Nephron (organoid): ENCODE measurements around the gene GLDN.
A peak's percentile ranks its signal among the peaks of the same experiment; 100 is the strongest.

Experiments
- H3K27ac Mint-ChIP-seq, 3 experiments: 2 replicates each; pipeline ENCODE4 v1.8.0; 2020; ENCODE audit warnings: mixed read lengths in 3 of 3, mild to moderate bottlenecking in 2 of 3, moderate library complexity in 1 of 3
- H3K27me3 Mint-ChIP-seq: 2 replicates; pipeline ENCODE4 v1.8.0; 2021; ENCODE audit warnings: low read depth, mild to moderate bottlenecking, moderate library complexity, mixed read lengths
- H3K36me3 Mint-ChIP-seq: 2 replicates; pipeline ENCODE4 v1.8.0; 2020; ENCODE audit warnings: low read depth, mixed read lengths
- H3K4me1 Mint-ChIP-seq: 2 replicates; pipeline ENCODE4 v1.8.0; 2020; ENCODE audit warnings: mixed read lengths
- H3K4me3 Mint-ChIP-seq, 3 experiments: 2 replicates each; pipeline ENCODE4 v1.8.0; 2020; ENCODE audit warnings: mild to moderate bottlenecking in 3 of 3, mixed read lengths in 3 of 3, moderate library complexity in 2 of 3
- H3K9me3 Mint-ChIP-seq: 2 replicates; pipeline ENCODE4 v1.8.0; 2020; ENCODE audit warnings: mixed read lengths
- CTCF ChIP-seq, 3 experiments: fragments of 200-600 bp; sonication (generic); IDR thresholded peaks; one replicate each; pipeline ENCODE4 v1.5.0; 2021; ENCODE audit warnings: antibody characterized with exemption in 3 of 3; ENCODE audit not compliant: unreplicated experiment in 3 of 3

GLDN gene

GRCh38 chr15:51386960-51387698 is 45.7 kb downstream of the GLDN start:
- Mint-ChIP-seq H3K36me3 (no peaks in the 10 kb centered on the region), H3K27me3 (peaks cover 8% of the 10 kb centered on the region), H3K27ac (no peak overlapping the region), H3K4me3 (no peak overlapping the region), H3K4me1 (peaks cover 26% of the 10 kb centered on the region), H3K9me3 (no peaks in the 10 kb centered on the region)
- TF ChIP-seq CTCF (IDR thresholded peaks at IDR 0.05; ENCODE audit: unreplicated experiment in 3 of 3), result no peak

GRCh38 chr15:51387699-51388041 is 46.2 kb downstream of the GLDN start:
- Mint-ChIP-seq H3K36me3 (no peaks in the 10 kb centered on the region), H3K27ac (no peak overlapping the region), H3K4me3 (no peak overlapping the region), H3K9me3 (no peaks in the 10 kb centered on the region), H3K4me1 (peaks cover 26% of the 10 kb centered on the region), H3K27me3 (peaks cover 8% of the 10 kb centered on the region)
- TF ChIP-seq CTCF (IDR thresholded peaks at IDR 0.05; ENCODE audit: unreplicated experiment in 3 of 3), result no peak

- H3K4me3 Mint-ChIP-seq, result no peak overlapping the region
- peaks cover 8% of the 10 kb centered on the region for H3K27me3 Mint-ChIP-seq
- H3K9me3 Mint-ChIP-seq, result peaks cover 2% of the 10 kb centered on the region
- no peak overlapping the region for H3K27ac Mint-ChIP-seq
- H3K36me3 Mint-ChIP-seq, result no peaks in the 10 kb centered on the region
- H3K4me1 Mint-ChIP-seq, result peaks cover 21% of the 10 kb centered on the region
- TF ChIP-seq CTCF (IDR thresholded peaks at IDR 0.05; ENCODE audit: unreplicated experiment in 3 of 3), result no peak
These were observed 47.3 kb downstream of the GLDN start for GRCh38 chr15:51388726-51389125.

GRCh38 chr15:51390241-51390965 is 48.9 kb downstream of the GLDN start:
- Mint-ChIP-seq H3K36me3 (no peaks in the 10 kb centered on the region), H3K4me1 (peaks cover 21% of the 10 kb centered on the region), H3K4me3 (no peak overlapping the region), H3K9me3 (peaks cover 2% of the 10 kb centered on the region), H3K27me3 (peaks cover 11% of the 10 kb centered on the region), H3K27ac (peak overlapping the region; percentile 76 to 85 (median 82))
- TF ChIP-seq CTCF (IDR thresholded peaks at IDR 0.05; ENCODE audit: unreplicated experiment in 3 of 3), result no peak

DNA sequence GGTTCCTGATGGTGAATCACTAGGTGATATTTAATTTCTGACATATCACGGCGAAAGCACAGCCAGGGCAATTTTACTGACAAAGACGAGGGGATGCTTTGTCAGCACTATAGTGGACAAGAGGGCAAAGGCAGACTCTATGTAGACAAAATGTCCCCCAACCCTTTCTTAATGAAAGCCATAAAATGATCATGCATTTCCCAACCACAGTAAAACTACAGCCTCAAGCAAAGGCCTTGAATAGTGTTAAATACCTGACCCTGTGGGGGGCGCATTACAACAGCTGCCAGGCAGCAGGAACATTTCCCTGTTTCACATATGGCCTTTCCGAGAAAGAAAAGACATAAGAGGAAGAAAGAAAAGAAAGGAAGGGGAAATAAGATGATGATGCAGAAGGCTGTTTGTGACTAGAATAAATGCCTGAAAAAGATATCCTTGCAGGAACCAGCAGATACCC is 49.5 kb downstream of the GLDN start:
- Mint-ChIP-seq H3K4me1 (peaks cover 21% of the 10 kb centered on the region), H3K27me3 (peaks cover 9% of the 10 kb centered on the region), H3K36me3 (no peaks in the 10 kb centered on the region), H3K9me3 (peaks cover 2% of the 10 kb centered on the region), H3K27ac (peak overlapping the region; percentile 76 to 85 (median 82)), H3K4me3 (no peak overlapping the region)
- no peak for TF ChIP-seq CTCF (IDR thresholded peaks at IDR 0.05; ENCODE audit: unreplicated experiment in 3 of 3)
